Measurements from ENCODE around the gene CGNL1.

Gene CGNL1

DNA sequence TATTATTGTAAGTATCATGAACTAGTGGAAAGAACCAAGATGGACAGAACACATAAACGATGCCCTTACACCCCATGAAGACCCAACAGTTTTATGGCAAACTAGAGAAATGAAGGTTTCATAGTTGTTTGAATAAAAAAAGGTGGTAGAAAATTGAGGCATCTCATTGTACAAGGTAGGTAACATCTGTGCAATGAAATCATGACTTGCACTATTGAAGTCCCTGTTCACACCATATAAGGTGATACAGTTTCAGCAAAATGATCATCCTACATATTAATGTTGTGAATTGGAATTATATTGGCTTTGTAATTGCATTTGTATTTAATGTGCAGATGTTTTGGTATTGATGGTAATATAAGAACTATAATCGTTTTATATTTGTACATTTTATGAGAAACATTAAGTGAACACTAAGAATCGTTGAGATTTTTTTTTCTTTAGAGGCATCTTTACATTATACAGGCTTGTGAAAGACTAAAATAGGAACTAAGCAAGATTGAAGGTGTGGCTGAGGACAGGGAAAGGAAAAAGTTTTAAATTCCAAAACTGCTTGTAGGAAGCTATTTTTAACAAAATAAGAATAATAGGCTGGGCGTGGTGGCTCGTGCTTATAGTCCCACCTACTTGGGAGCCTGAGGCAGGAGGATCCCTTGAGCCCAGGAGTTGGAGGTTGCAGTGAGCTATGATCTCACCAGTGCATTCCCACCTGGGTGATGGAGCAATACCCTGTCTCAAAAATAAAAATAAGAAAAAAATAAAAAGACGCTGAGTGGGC is 48.5 kb downstream of the CGNL1 start:
- no peak for DNase-seq

DNA sequence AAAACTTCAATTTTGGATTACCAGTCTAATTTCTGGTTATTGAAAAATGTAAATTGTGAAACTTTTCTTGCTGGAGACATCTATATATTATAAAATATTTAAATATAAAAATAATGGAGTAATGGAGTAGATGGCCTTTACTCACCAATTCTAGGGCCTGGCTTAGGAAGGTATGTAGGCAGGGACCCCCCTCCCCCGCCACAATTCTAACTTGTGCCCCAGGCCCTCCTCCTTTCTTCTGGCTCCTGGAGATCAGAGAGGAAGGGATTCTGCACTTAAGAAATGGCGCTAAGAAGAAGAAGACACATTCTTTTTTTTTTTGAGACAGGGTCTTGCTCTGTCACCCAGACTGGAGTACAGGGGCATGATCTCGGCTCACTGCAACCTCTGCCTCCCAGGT is 49.5 kb downstream of the CGNL1 start:
- DNase-seq: no peak

DNA sequence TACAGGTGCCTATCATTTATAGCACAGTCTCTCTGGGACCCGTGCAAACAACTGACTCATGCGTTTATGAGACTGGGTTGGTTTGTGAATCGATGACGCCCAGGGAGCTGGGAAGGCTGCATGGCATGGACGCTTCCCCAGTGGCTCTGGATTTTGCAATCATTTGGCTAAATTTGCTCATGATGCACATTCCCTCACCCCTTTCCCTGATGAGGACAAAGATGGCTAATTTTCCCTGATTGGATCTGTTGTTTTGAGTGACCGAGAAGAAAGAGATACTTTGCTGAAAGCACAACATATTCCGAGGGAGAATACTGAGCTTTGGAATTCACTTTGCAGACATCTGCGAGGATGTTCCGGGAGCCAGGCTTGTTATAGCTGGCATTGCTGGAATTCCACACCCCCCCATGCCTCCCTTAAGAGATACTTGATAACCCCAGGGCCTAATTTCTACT is 51.1 kb downstream of the CGNL1 start:
- no peak for DNase-seq

DNA sequence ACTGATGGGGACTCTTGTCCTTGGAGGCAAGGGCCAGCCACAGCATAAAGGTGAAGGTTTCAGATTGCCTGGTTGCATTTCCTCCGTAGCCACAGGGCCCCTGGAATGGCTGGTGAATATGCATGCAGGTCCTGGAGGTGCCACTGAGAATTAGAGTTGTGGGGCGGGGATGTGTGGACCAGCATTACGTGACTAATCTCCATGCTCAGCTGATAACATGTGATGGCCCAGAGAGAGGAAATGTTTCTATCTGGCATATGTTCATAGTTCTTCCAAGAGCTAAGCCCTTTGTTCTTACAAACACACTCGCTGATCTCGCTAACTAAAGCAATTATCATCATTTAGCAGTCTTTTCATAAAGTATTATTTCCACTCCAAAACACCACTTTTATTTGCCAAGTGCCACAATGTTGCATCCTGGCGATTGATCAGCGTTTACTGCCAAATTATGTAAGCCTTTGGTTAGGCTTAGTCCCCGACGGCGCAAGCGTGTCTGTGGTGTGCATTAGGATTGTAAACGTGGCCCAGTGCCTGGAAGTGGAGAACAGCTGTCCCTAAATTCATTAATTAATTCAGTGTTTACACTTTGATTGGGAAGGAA is 55.9 kb downstream of the CGNL1 start:
- DNase-seq: no peak

DNA sequence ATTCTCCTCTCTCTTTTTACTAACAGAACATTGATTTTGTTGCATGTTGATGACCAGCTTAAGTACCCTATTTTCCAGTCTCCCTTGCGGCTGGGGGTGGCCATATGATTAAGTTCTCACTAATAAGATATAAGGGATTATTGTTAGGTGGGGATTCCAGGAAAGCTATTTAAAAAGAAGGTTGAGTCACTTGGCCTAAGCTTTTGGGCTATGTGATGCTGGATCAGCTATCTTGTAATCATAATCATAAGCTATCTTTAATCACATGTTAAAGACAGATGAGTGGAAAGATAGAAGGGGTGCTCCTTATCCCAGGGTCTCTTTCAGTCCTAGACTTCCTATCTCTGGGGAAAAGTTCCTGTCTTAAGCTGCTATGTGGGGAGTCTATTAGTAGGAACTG is 59.9 kb downstream of the CGNL1 start:
- DNase-seq: no peak

DNA sequence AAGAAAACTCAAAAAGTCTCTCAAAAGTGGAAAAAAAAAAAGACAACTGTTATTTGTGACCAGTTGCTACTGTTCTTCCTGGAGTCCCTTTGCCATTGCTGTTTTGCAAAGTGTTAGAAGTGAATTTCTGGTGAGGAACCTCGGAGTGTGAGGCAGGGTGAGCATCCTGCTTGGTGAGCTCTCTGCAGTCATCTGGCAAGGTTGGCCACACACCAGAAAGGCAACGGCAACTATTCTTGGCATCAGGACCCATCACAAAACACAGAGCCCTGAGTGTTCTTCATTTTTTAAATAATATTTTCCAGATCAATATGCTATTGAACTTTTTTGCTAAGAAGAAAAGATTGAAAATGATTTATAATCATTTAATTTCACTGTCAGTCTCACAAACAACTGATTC is 60.7 kb downstream of the CGNL1 start:
- no peak for DNase-seq

DNA sequence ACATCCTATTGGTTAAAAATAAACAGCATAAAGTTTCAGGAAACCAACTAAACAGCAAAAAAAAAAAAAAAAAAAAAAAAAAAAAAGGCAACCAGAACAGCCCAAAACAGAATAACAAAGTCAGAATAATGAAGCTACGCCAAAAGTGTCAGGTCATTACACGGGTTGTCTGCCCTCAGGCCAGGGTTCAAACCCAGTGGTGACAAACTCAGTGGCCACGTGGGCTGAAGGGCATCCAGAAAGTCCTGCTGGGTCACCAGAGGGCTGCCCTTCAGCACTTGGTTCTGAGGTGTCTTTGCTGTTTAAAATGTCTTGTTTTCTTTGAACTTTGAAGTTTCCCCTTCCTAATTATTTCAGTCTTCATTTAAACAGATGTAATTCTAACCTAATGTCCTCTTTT is 61.3 kb downstream of the CGNL1 start:
- no peak for DNase-seq

DNA sequence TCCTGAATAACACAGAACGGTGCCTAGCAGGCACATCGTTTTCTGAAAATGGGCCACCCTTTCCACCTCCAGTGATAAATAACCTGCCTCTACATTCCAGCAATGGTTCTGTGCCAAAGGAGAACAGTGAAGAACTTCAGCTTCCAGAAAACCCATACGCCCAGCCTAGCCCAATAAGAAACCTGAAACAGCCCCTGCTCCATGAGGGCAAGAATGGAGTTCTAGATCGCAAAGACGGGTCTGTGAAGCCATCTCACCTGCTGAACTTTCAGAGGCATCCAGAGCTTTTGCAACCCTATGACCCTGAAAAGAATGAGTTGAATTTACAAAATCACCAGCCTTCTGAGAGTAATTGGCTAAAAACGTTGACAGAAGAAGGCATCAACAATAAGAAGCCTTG is 61.9 kb downstream of the CGNL1 start:
- DNase-seq: no peak

DNA sequence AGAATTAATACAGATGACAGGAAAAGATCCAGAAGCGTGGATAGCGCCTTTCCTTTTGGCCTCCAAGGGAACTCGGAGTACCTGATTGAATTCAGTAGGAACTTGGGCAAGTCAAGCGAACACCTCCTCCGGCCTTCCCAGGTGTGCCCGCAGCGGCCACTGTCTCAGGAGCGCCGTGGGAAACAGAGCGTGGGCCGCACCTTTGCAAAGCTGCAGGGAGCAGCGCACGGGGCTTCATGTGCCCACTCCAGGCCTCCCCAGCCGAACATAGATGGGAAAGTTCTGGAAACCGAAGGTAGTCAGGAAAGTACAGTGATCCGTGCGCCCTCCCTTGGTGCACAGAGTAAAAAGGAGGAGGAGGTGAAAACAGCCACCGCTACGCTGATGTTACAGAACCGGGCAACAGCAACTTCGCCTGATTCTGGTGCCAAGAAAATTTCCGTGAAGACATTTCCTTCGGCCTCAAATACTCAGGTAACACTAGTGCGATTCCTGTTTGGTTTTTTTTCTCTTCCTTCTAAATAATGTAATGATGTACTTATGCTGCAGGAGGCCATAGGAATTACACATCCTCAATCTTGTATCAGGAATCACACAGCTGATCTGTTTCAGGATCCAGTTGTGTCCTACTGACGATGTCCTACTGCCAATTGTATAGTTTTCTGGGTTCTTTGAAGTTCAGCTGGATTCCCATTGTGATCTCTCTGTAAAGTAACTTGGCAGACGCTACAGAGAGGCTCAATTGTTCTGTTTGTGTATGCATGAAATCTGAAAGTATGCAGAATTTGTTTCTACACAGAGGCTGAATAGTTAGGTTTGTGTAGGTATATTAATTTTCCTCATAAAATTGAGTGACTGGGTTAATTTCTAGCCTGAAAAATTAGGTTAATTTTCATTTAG is 63.1 kb downstream of the CGNL1 start:
- no peak for DNase-seq

DNA sequence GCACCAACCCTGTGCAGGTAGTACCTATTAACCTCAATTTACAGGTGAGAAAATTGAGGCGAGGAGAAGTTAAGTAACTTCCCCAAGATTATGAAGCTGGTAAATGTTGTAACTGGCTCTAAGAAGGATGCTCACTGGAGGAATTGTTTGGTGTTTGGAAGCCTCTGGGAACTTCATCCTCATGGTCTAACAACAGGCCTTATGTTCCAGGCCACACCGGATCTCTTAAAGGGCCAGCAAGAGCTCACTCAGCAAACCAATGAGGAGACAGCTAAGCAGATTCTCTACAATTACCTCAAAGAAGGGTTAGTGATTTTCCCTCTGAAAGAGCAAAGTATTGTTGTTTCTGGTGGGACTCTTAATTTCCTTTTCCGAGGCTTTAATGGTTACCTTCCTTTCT is 63.9 kb downstream of the CGNL1 start:
- no peak for DNase-seq

DNA sequence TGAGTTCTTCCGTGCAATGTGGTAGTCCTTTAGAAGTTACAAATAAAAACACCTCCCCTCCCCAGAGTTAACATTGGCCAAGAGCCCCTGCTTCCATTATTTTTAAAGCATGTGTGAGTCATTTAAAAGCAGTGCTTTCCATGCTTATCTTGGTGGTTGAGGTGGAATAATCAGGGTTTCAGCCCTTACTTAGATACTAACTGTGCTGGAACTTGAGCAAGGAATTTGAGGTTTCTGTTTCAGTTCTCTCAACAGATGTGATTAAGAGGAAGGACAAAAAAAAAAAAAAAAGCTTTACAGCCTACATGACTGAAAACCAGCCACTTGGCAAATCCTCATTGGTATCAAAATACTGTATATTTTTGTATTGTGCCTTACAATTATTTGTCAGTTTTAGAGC is 64.5 kb downstream of the CGNL1 start:
- DNase-seq: no peak

DNA sequence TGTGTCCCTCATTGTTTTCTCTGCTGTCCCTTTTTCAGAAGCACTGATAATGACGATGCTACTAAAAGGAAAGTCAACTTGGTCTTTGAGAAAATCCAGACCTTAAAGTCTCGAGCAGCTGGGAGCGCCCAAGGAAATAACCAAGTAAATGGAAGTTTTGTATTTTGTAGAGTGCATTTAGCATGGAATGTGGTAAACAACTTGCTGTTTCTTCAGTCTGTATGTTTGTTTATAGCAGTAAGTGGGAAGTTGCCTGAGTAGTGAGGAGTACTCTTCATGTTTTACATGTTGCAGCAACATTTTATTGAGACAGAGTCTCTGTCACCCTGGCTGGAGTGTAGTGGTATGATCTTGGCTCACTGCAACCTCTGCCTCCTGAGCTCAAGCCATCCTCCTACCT is 66.0 kb downstream of the CGNL1 start:
- DNase-seq: no peak

DNA sequence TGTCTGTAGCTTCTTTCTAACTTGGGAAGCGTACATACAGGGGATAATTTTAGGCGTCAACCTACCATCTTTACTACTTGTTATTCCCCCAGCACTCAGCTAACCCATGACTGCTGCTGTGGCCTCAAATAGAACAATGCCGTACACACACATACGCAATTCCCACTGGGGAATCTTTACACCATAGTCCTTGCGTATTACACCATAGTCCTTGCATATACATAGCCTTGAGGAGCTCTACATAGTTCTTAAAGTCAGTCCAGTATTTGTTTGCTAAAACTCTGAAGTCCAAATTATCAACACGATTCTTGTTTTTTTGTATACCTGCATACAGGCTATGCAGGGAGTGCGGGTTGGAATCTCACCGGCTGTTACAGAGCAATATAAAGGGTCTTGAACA is 67.2 kb downstream of the CGNL1 start:
- no peak for DNase-seq

DNA sequence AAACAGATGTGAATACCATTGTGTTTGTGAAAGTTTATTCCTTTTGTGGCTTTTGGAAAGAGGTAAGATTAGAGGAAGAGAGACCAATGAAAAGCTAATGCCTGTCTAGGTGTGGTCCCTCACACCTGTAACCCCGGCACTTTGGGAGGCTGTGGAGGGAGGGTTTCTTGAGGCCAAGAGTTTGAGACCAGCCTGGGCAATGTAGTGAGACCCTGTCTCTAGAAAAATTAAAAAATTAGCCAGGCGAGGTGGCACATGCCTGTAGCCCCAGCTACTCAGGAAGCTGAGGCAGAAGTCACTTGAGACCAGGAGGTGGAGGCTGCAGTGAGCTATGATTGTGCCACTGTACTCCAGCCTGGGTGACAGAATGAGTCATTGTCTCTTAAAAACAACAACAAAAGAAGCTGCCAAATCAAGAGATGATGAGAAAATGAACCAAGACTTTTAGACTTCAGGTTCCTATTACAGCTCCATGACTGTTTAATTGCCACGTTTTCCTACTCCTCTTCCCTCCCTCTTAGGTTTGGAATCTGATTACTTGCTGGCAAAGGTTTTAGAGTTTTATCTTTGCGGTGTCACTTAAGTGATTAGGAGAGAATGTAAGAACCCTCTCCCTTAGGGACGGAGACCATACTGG is 68.7 kb downstream of the CGNL1 start:
- no peak for DNase-seq

DNA sequence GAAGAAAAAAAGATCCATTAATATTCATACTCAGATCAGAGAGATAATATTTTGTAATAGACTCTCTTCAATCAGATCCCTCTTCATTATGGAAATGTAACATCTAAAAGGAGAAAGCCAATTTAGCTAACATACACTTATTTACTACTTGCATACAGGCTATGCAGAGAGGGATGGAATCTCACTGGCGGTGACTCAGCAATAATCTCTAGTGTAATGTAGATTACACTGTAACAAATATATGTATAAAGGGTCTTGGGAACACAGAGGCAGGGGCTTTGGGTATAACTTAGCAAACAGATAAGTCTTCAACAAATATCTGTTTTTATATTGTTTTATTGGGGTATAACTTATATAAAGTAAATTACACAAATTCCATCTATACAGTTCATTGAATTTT is 69.6 kb downstream of the CGNL1 start:
- DNase-seq: no peak

DNA sequence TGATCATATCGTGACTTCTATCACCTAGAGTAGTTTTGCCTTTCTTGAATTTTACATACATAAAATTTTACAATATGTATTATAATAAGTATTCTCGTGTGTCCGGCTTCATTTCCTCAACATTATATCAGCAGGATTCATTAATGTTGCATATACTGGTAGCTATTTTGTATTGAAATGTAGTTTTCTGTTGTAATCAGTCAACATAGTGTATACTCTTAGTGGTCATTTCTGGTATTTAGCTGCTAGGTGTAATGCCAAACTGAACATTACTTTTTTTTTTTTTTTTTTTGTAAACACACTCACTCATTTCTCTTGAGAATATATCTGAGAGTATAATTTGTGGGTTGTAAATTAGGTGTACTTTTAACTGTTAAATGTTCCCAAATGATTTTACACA is 70.1 kb downstream of the CGNL1 start:
- DNase-seq: no peak

DNA sequence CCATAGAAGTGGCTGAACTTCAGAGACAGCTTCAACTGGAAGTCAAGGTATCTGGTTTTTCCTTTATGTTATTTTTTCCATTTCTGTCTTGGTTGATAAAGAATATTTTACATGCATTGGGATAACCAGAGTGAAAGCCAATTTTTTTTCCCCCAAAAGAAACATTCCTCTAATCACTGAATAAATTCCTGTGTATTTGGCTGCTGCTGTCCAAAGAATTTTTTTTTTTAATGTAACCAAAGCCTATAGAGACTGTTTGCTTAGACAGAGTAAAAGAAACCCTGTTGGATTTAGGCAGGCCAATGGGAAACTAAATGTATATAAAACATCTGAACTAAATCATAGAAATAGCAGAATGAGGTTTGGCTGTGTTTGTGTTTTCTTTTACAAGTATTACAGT is 75.2 kb downstream of the CGNL1 start:
- no peak for DNase-seq

DNA sequence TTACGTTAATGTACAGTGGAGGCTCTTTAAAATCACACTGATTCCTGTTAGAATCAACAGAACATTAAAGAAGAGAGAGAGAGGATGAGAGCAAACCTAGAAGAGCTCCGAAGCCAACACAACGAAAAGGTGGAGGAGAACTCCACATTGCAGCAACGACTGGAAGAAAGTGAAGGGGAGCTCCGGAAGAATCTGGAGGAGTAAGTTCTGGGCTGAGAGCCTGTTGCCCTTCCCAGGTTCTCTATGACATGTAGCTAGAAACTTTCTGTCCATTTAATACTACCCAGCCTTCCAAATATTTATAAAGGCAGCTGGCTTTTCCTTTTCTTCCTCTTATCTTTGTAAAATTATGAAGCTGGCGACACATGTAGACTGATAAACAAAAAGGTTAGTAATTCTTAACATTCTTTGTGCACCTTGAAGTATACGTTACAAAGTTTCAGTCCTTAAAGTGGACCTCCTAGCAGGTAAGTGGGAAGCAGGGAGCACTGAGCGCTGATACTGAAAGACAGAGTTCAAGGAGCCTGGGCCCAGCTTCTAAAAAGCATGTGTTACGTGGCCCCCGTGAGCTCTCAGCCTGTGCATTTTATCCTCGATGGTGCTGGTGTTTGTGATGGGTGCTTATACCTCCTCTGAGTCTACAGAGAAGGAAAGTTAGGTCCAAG is 75.9 kb downstream of the CGNL1 start:
- DNase-seq: no peak

DNA sequence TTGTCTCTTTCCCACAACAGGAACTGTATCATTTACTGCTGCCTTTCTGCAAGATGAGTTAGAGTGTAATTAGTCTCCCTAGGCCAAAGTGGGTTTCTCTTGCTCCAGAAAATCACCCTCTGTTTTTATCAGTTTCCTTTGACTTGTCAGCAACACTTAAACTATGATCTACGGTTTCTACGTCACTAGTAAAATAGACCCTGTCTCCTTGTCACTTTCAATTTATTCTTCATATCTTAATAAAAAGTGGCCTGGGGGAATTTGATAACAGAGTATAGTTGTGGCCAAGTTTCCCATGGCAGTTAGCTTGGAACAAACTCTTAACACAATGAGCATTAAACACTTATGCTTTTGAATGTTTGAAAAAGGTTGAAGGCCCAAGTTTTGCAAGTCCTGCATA is 79.6 kb downstream of the CGNL1 start:
- no peak for DNase-seq

DNA sequence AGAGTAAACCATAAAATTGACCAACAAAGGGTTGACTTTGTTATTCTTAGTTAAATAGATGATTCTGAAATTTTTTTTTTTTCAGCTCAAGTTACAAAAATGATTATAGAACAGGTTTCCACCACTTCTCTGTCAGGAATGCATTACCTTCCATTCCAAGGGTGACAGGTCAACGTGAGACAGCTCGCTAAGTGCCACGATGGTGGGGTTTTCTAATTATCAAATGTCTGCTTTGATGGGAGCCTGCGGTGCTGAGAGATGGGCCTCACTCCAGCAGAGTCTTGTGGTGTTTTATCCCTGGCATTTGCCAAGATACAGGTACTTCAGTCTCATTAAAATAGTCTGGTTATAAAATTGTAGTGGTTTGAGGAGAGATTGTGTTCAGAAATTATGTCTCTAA is 80.3 kb downstream of the CGNL1 start:
- no peak for DNase-seq

DNA sequence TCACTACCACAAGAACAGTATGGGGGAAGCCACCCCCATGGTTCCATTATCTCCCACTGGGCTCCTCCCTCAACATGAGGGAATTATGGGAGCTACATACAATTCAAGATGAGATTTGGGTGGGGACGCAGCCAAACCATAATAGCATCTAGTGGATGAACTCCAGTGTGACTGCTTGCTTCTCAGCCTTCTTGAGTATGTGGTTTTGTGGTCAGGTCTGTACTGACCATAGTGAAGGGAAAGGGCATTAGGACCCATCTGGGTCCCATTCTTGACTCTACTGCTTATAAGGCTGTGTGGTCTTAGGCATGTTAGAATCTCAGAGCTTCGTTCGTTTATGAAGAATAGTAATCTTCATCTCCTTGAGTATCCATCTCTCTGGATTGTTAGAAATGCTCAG is 81.4 kb downstream of the CGNL1 start:
- DNase-seq: no peak

DNA sequence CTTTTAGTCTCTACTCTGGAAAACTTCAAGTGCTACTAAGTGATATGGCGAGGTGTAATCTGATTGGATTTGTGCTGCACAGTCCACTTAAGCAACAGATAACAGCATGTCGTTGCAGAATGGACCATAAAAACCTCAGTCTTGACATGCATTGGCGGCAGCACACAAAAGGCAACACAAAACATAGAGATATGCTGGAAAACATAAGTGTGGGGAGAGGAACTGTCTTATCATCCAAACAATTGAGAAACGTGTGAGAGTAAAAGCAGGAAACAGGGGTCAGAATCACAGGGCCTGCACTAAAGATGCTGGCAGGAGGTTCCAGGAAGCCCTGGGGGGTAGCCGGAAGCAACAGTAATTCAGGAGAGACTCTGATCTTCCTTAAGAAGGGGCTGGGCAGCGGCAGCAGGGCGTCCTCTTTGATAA is 82.1 kb downstream of the CGNL1 start:
- DNase-seq: no peak
